Ureter (tissue), 1 donor: ENCODE data around the gene PLCD1. TPM values are rescaled to one million over a fixed set of nuclear protein-coding genes. Genes with fewer than 3 reads are reported as not detected.
A peak's percentile ranks its signal among the peaks of the same experiment; 100 is the strongest.

Source experiments
- DNase-seq: peaks from one replicate; pipeline ENCODE4 v3.0.0-alpha.2; 2020; ENCODE audit warnings: low spot score
- total RNA-seq: library from RNA; stranded (reverse); gene quantifications from one replicate; pipeline ENCODE4 v1.2.4, GENCODE V29; 2023
- donor health status: DM: yes; HTN: yes; CAD: no.

The PLCD1 gene
- total RNA-seq, 1 donor from 2014 or later = 93.5 TPM

DNA sequence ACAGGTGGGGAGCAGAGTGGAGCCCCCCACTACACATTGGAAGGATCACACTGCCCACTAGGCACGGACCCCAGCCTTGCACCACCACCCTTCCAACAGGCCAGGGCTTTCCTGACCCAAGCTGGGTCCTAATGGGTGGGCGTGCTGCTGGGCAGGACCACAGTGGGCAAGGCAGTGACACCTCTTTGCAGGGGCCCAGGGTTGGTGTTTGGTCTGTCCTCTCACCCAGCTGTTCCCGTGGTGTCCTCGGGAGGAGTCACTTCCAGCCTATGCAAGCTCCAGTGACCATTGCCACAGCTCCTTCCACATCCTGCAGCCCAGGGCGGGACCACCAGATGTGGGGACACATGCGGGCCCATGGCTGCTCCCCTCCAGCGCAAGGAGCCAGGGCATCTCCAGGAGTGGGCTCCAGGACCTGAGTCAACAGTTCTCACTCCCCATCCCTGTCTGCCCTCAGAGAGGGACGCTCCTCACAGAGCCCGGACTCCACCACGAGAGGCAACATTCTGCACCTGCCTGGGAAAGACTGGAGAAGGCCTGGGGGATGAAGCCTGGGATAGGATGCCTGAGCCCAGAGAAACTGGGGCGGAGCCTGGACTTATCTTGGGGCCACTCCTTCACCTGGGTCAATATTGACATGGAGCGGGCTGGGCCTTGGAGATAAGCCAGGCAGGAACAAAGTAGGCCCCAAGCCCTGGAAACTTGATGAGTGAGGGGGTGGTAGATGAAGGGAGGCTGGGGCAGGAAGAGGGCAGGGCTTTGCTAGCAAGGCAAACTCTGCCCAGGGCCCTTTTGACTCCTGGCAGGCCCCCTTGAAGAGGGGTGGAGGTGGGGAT, 42.7 kb downstream of the PLCD1 start:
- peak; percentile 87 for DNase-seq

- DNase-seq = peak; percentile 43
These were observed 43.7 kb downstream of the PLCD1 start for GRCh38 chr3:37985637-37986320.

- no peak for DNase-seq
These were observed 44.8 kb downstream of the PLCD1 start for GRCh38 chr3:37984596-37984995.

GRCh38 chr3:37984051-37984450, 45.4 kb downstream of the PLCD1 start:
- DNase-seq = peak; percentile 39

DNA sequence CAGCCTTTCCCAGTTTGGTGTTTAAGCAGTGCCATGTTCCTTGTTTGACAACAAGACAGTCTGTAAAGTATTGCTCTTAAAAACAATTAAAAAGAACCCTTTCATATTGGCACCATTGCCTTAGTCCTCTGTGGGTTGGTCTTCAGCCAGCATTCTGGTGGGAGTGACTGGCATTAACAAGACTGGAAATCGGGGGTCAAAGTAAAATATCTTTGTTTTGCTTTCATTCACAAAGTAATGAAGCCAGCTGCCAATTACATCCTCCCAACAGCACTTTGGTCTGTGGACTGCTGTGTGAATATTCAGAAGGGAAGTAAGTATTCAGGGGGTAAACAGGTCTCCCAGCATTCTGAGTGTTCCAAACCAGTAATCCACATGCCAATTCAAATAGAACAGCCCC, 47.1 kb downstream of the PLCD1 start:
- peak; percentile 10 for DNase-seq

GRCh38 chr3:37981348-37981664, 48.1 kb downstream of the PLCD1 start:
- no peak for DNase-seq

- no peak for DNase-seq
These were observed 48.7 kb downstream of the PLCD1 start for GRCh38 chr3:37980462-37981347.

- no peak for DNase-seq
These were observed 49.6 kb downstream of the PLCD1 start for GRCh38 chr3:37979541-37980461.

DNA sequence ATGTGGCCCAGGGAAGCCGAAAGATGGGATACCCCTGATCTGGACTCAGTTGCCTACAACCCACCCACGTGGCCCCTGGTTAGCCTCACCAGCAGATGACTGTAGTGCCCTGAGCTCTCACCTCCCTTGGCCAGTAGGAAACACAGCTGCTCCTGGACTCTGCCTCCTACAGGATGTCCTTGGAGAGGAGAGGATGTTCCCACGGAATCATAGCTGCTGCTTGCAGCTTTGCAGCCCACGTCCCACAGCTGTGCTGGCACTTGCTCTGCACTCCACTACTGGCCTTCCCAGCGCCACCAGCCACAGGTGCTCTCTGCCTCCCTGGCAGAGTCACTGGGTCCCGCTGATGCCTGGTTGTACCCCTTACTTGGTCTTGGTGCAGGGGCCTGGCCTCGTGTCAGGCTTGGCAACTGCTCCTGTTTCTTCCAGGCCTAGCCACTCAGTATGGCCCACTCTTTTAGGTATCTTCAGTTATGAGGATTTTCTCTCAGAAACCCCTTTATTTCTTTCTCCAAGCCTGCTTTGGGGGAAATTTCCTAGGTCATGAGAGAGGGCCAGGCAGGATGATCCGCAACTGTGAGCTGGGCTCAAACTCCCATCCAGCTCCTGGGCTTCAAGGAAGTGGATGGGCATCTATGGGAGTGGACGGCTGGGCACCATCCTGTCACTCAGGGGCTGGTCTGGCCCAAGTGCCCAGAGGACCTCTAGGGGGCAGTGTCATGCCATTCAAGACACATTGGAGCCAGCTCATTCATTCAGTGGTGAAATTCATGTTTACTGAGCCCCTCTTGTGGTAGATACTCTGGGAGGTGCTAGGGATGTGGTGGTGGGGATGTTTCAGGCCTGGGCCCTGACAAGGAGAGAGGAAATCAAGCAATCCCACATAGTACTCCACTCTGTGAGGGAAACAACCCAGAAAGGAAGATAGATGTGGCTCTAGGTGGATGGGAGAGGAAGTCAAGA, 55.0 kb downstream of the PLCD1 start:
- DNase-seq = peak; percentile 70

- peak; percentile 36 for DNase-seq
These were observed 56.0 kb downstream of the PLCD1 start for GRCh38 chr3:37973246-37974054.

DNA sequence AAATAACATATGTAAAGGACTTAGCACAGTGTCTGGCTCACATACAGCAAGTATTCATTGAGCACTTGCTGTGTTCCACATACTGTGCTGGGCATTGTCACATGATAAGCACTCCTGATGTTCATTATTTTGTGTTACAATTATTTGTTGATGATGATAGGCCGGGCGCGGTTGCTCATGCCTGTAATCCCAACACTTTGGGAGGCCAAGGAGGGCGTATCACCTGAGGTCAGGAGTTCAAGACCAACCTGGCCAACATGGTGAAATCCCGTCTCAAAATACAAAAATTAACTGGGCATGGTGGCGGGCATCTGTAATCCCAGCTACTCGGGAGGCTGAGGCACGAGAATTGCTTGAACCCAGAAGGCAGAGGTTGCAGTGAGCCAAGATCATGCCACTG, 57.4 kb downstream of the PLCD1 start:
- peak; percentile 15 for DNase-seq

DNA sequence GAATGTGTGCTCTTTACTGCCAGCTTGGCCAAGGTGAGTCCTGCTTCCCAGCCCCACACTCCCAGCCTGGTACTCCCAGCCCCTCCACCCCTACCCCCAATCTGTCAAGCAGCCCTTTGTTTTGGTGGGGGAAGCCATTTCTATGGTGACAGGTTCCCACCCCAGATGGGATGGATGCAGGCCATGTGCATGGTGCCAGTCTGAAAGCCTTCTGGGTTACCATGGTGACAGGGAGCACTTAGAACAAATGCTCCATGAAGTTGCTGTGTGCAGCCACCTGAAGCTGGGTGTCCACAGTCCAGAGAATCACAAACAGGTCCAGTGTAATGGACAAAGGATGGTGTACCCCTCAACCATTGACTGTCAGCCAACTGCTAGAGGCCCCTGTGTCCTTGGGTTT, 58.0 kb downstream of the PLCD1 start:
- peak; percentile 22 for DNase-seq

DNA sequence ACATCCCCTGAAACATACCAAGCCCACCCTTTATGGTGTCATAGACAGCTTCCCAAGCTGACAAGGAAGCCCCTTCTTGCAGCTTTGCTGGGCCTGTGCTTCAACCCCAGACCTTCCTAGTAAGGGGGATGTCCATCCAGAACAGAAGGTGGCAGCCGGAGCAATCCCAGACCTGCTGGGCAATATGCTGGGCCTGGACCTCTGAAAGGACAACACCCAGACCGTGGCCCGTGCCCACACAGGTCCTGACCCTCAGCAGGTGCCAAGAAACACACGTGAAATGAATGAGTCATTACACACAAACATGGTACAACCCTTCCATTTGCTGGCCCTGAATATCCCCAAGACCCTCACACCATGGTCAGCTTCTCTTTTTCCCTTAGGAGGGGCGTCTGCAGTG, 58.6 kb downstream of the PLCD1 start:
- peak; percentile 35 for DNase-seq

DNA sequence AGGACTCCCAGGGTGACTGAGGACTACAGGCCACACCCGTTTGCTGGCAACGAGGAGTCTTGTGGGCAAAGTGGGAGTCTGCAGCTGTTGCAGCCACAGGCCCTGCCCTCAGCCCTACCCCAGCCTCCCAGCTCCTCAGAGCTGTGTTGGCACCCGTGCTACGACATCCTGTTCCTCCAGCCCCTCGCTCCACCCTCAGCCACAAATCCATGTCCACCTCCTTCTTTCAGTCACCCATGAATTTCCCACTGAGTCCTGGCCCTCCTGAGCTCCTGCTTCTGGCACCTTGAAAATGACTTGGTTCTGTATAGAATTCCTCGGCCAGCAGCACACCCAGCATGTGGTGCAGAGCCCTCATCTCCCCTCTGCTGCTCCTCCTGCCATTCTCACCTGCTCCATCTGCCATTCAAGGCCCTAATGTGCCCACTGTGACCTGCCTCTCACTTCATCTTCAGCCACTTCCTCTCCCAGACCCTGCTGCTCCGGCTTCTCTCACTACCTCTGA, 59.8 kb downstream of the PLCD1 start:
- DNase-seq = peak; percentile 33

- DNase-seq = no peak
These were observed 60.4 kb downstream of the PLCD1 start for GRCh38 chr3:37968813-37969595.

DNA sequence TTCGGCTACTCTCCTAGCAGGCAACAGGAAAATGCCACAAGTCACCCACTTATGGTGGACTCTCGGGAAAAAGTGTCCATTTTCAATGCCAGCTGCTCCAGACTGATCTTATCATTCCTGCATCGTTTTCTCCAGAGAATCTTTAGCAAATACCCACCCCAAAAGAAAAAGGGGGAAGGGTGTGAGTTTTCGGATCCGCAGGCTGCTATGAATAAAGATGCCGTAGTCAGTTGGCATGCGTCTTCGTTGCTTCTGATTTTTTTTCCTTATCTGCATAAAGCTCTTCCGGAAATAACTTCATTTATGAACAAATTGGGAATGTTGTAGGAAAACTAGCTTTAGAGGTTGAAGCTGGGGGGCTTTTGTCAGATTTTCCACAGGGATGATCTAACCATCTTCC, 61.2 kb downstream of the PLCD1 start:
- DNase-seq = no peak

DNA sequence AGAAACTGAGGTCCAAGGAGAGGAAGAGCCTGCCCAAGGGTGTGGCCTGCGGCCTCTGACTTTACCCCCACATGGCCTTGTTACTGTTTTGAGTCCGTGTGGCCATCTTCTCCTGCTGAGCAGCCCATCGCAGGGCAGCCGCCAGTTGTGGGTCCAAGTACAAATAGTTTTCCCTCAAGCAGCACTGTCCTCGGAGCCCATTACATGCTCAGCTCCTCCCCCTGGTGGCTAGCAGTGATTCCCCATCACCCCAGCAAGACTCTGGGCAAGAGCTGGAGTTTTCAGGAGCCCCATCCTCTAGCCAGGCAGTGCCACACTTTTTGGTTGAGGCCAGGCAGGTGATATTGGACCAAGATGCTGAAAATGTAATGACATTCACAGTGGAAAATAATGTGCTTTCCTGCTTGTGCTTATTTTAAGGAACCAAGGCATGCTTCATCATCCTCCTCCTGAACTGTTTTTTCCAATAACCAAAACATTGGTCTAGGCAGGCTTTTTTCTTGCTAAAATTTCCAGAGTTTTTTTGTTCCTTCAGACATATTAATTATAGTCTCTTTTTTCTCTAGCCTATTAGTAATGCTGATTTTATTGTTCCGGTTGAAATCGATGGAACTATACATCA, 62.1 kb downstream of the PLCD1 start:
- DNase-seq = no peak

- DNase-seq = no peak
These were observed 64.7 kb downstream of the PLCD1 start for GRCh38 chr3:37964716-37965115.
